WTC11 (cell line): ENCODE data around the gene POP4. TPM values are rescaled to one million over a fixed set of nuclear protein-coding genes. Genes with fewer than 3 reads are reported as not detected.

Source experiments
- ATAC-seq: fragments of 200-7000 bp; cut with Tn5 transposase; 2 replicates; pipeline ENCODE4 v1.10.0; 2021; ENCODE audit warnings: mild to moderate bottlenecking, moderate library complexity
- CTCF ChIA-PET: fragments of 300-600 bp; sonication (Branson Sonifier 250); formaldehyde crosslinking; loops from one replicate; lab custom pipeline; 2021; ENCODE audit warnings: antibody characterized with exemption; lab: Charles Lee
- POLR2A ChIA-PET: fragments of 350-600 bp; sonication (Branson Sonifier 250); formaldehyde crosslinking; loops from one replicate; lab custom pipeline; 2021; ENCODE audit warnings: antibody characterized with exemption; lab: Charles Lee
- DNase-seq: peaks from one replicate; pipeline ENCODE4 v3.0.0; 2021; ENCODE audit warnings: low spot score
- H3K27ac Mint-ChIP-seq: 2 replicates; pipeline ENCODE4 v1.8.0; 2021; ENCODE audit warnings: mixed read lengths
- H3K27me3 Mint-ChIP-seq: 2 replicates; pipeline ENCODE4 v1.8.0; 2021; ENCODE audit warnings: low read depth, mild to moderate bottlenecking, moderate library complexity, mixed read lengths
- H3K36me3 Mint-ChIP-seq: 2 replicates; pipeline ENCODE4 v1.8.0; 2021; ENCODE audit warnings: mixed read lengths
- H3K4me1 Mint-ChIP-seq: 2 replicates; pipeline ENCODE4 v1.8.0; 2022; ENCODE audit warnings: mixed read lengths
- H3K4me3 Mint-ChIP-seq: 2 replicates; pipeline ENCODE4 v1.8.0; 2021; ENCODE audit warnings: mild to moderate bottlenecking, moderate library complexity, mixed read lengths
- H3K9me3 Mint-ChIP-seq: 2 replicates; pipeline ENCODE4 v1.8.0; 2021; ENCODE audit warnings: mixed read lengths
- ATF1 ChIP-seq: sonication (generic); formaldehyde crosslinking; IDR thresholded peaks from 2 replicates; pipeline ENCODE4 v1.8.1; 2023; ENCODE audit warnings: mild to moderate bottlenecking, moderate library complexity, missing genetic modification reagents
- ATF3 ChIP-seq: sonication (generic); formaldehyde crosslinking; conservative IDR thresholded peaks from 2 replicates; pipeline ENCODE4 v1.8.1; 2022; ENCODE audit warnings: mild to moderate bottlenecking, missing genetic modification reagents
- NFE2L1 ChIP-seq: sonication (generic); formaldehyde crosslinking; IDR thresholded peaks from 2 replicates; pipeline ENCODE4 v1.8.1; 2023; ENCODE audit warnings: missing genetic modification reagents
- NFYB ChIP-seq: sonication (generic); formaldehyde crosslinking; conservative IDR thresholded peaks from 2 replicates; pipeline ENCODE4 v1.8.0; 2022; ENCODE audit warnings: low read depth, missing genetic modification reagents
- NR2C2 ChIP-seq: sonication (generic); formaldehyde crosslinking; IDR thresholded peaks from 2 replicates; pipeline ENCODE4 v1.8.0; 2022; ENCODE audit warnings: mild to moderate bottlenecking, missing genetic modification reagents
- PRRX2 ChIP-seq: fragments of 250-450 bp; sonication (Bioruptor Pico); IDR thresholded peaks from 2 replicates; pipeline ENCODE4 v1.8.0; 2021; ENCODE audit warnings: mild to moderate bottlenecking
- RORB ChIP-seq: fragments of 250-450 bp; sonication (Bioruptor Pico); IDR thresholded peaks from 2 replicates; pipeline ENCODE4 v1.9.0; 2021; ENCODE audit warnings: mild to moderate bottlenecking
- SP1 ChIP-seq: sonication (generic); formaldehyde crosslinking; conservative IDR thresholded peaks from 2 replicates; pipeline ENCODE4 v1.8.1; 2022; ENCODE audit warnings: missing genetic modification reagents
- TEAD4 ChIP-seq: sonication (generic); formaldehyde crosslinking; IDR thresholded peaks from 2 replicates; pipeline ENCODE4 v1.8.0; 2022; ENCODE audit warnings: mild to moderate bottlenecking, missing genetic modification reagents
- ZBTB21 ChIP-seq: sonication (generic); formaldehyde crosslinking; IDR thresholded peaks from 2 replicates; pipeline ENCODE4 v1.8.1; 2023; ENCODE audit warnings: mild to moderate bottlenecking, missing genetic modification reagents, borderline replicate concordance
- ZMAT4 ChIP-seq: fragments of 250-450 bp; sonication (Bioruptor Pico); IDR thresholded peaks from 2 replicates; pipeline ENCODE4 v1.9.0; 2021; ENCODE audit warnings: mild to moderate bottlenecking
- ZNF425 ChIP-seq: fragments of 250-450 bp; sonication (Bioruptor Pico); conservative IDR thresholded peaks from 2 replicates; pipeline ENCODE4 v1.9.0; 2021; ENCODE audit warnings: mild to moderate bottlenecking
- ZNF671 ChIP-seq: fragments of 250-450 bp; sonication (Bioruptor Pico); IDR thresholded peaks from 2 replicates; pipeline ENCODE4 v1.8.0; 2021; ENCODE audit warnings: mild to moderate bottlenecking
- total RNA-seq: library from RNA; stranded (reverse); gene quantifications from 3 replicates; pipeline ENCODE4 v1.2.3, GENCODE V29; 2021
- TF ChIP-seq, protein P1 (sequence below): sonication (generic); formaldehyde crosslinking; IDR thresholded peaks from 2 replicates; pipeline ENCODE4 v1.8.1; 2022; ENCODE audit warnings: low read depth, missing genetic modification reagents, borderline replicate concordance
- TF ChIP-seq, protein P2 (sequence below): sonication (generic); formaldehyde crosslinking; IDR thresholded peaks from 2 replicates; pipeline ENCODE4 v1.8.0; 2022; ENCODE audit warnings: mild to moderate bottlenecking, missing genetic modification reagents
- TF ChIP-seq, protein P3 (sequence below): sonication (generic); formaldehyde crosslinking; IDR thresholded peaks from 2 replicates; pipeline ENCODE4 v1.8.0; 2022; ENCODE audit warnings: mild to moderate bottlenecking, missing genetic modification reagents
- TF ChIP-seq, protein P4 (sequence below): sonication (generic); formaldehyde crosslinking; IDR thresholded peaks from 2 replicates; pipeline ENCODE4 v1.8.0; 2023; ENCODE audit warnings: missing genetic modification reagents, mild to moderate bottlenecking, borderline replicate concordance
- TF ChIP-seq, protein P5 (sequence below): sonication (generic); formaldehyde crosslinking; IDR thresholded peaks from 2 replicates; pipeline ENCODE4 v1.8.1; 2023; ENCODE audit warnings: mild to moderate bottlenecking, missing genetic modification reagents
- TF ChIP-seq, protein P6 (sequence below): sonication (generic); formaldehyde crosslinking; IDR thresholded peaks from 2 replicates; pipeline ENCODE4 v1.8.0; 2022; ENCODE audit warnings: mild to moderate bottlenecking, missing genetic modification reagents

POP4 gene
- total RNA-seq, 1 experiment from 2014 or later: 46.7 TPM

- TF ChIP-seq, protein P1, sequence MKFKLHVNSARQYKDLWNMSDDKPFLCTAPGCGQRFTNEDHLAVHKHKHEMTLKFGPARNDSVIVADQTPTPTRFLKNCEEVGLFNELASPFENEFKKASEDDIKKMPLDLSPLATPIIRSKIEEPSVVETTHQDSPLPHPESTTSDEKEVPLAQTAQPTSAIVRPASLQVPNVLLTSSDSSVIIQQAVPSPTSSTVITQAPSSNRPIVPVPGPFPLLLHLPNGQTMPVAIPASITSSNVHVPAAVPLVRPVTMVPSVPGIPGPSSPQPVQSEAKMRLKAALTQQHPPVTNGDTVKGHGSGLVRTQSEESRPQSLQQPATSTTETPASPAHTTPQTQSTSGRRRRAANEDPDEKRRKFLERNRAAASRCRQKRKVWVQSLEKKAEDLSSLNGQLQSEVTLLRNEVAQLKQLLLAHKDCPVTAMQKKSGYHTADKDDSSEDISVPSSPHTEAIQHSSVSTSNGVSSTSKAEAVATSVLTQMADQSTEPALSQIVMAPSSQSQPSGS: no peak
- TF ChIP-seq ZBTB21 (CRISPR knock-in tag): no peak
- no peak for TF ChIP-seq ZNF671
These were observed 58.7 kb downstream of the POP4 start (continued) for GRCh38 chr19:29664753-29665214.

DNA sequence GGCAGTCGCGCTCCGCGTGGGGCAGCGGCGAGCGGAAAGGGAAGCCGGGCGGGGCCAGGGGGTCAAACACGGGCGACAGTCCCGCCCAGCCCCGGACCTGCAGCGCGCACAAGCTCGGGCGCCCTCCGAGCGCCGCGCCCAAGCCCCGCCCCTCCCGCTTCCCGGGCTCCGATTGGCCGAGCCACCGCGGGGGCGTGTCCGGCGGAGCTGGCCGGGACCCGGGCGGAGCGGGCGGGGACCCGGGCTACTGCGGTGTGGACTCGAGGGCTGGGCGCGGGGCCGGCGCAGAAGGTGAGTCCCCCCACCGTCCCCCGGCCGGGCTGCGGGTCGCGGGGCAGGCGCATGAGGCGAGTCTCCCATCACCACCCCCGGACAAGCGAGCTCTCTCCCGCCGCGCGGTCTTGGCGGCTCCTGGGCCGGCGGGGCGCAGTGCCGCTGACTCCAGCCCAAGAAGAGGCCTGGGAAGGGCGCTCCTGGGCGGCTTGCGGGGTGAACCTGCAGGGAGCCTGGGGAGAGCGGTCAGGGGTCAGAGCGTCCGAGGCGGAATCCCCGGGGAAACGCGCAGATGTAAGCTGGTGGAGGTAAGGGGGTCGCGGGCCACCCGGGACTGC, 59.2 kb downstream of the POP4 start, which contains the start of gene PLEKHF1:
PLEKHF1 (plus strand) TSS at position 247 of the 611 bp plus-strand sequence. CDS start 8,379 bp downstream, outside the sequence.
- H3K4me3 Mint-ChIP-seq: peak within 1 kb of the TSS; percentile 77
- ChIA-PET CTCF (interaction anchor here (0.6 to 2.8 kb wide), 11 partner anchors 12 to 1292 kb away, joined by 3 to 34 read pairs (median 4); partner anchors contain the start of gene POP4), POLR2A (interaction anchor here (0.6 to 3.6 kb wide), 3 partner anchors 42 to 59 kb away, joined by 3 to 11 read pairs (median 4); partner anchors contain the start of gene POP4)
- H3K27ac Mint-ChIP-seq: peak within 1 kb of the TSS; percentile 98
- no peaks in the 10 kb centered on the region for H3K9me3 Mint-ChIP-seq
- H3K4me1 Mint-ChIP-seq: peaks cover 37% of the 10 kb centered on the region
- ATAC-seq: peak; percentile 77
- peak; percentile 90 for DNase-seq
- peaks cover 3% of the 10 kb centered on the region for H3K36me3 Mint-ChIP-seq
- no peaks in the 10 kb centered on the region for H3K27me3 Mint-ChIP-seq
- TF ChIP-seq, protein P2, sequence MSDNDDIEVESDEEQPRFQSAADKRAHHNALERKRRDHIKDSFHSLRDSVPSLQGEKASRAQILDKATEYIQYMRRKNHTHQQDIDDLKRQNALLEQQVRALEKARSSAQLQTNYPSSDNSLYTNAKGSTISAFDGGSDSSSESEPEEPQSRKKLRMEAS: 0 out of 2 replicates have a peak, but pooled peaks have one; percentile 37
- TF ChIP-seq NFE2L1 (CRISPR knock-in tag): no peak
- TF ChIP-seq, protein P3, sequence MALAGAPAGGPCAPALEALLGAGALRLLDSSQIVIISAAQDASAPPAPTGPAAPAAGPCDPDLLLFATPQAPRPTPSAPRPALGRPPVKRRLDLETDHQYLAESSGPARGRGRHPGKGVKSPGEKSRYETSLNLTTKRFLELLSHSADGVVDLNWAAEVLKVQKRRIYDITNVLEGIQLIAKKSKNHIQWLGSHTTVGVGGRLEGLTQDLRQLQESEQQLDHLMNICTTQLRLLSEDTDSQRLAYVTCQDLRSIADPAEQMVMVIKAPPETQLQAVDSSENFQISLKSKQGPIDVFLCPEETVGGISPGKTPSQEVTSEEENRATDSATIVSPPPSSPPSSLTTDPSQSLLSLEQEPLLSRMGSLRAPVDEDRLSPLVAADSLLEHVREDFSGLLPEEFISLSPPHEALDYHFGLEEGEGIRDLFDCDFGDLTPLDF (CRISPR knock-in tag): no peak
- TF ChIP-seq ZNF425 (CRISPR knock-in tag): no peak
- TF ChIP-seq RORB (CRISPR knock-in tag): no peak
- TF ChIP-seq NFYB (CRISPR knock-in tag): 0 out of 2 replicates have a peak, but pooled peaks have one; percentile 7
- TF ChIP-seq ATF3 (CRISPR knock-in tag): no peak
- TF ChIP-seq NR2C2: no peak
- TF ChIP-seq ZMAT4 (CRISPR knock-in tag): no peak
- TF ChIP-seq, protein P4, sequence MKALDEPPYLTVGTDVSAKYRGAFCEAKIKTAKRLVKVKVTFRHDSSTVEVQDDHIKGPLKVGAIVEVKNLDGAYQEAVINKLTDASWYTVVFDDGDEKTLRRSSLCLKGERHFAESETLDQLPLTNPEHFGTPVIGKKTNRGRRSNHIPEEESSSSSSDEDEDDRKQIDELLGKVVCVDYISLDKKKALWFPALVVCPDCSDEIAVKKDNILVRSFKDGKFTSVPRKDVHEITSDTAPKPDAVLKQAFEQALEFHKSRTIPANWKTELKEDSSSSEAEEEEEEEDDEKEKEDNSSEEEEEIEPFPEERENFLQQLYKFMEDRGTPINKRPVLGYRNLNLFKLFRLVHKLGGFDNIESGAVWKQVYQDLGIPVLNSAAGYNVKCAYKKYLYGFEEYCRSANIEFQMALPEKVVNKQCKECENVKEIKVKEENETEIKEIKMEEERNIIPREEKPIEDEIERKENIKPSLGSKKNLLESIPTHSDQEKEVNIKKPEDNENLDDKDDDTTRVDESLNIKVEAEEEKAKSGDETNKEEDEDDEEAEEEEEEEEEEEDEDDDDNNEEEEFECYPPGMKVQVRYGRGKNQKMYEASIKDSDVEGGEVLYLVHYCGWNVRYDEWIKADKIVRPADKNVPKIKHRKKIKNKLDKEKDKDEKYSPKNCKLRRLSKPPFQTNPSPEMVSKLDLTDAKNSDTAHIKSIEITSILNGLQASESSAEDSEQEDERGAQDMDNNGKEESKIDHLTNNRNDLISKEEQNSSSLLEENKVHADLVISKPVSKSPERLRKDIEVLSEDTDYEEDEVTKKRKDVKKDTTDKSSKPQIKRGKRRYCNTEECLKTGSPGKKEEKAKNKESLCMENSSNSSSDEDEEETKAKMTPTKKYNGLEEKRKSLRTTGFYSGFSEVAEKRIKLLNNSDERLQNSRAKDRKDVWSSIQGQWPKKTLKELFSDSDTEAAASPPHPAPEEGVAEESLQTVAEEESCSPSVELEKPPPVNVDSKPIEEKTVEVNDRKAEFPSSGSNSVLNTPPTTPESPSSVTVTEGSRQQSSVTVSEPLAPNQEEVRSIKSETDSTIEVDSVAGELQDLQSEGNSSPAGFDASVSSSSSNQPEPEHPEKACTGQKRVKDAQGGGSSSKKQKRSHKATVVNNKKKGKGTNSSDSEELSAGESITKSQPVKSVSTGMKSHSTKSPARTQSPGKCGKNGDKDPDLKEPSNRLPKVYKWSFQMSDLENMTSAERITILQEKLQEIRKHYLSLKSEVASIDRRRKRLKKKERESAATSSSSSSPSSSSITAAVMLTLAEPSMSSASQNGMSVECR: no peak; the same call in 1 of the 2 replicates
- TF ChIP-seq, protein P5, sequence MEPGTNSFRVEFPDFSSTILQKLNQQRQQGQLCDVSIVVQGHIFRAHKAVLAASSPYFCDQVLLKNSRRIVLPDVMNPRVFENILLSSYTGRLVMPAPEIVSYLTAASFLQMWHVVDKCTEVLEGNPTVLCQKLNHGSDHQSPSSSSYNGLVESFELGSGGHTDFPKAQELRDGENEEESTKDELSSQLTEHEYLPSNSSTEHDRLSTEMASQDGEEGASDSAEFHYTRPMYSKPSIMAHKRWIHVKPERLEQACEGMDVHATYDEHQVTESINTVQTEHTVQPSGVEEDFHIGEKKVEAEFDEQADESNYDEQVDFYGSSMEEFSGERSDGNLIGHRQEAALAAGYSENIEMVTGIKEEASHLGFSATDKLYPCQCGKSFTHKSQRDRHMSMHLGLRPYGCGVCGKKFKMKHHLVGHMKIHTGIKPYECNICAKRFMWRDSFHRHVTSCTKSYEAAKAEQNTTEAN (CRISPR knock-in tag): no peak
- no peak for TF ChIP-seq ZNF671
- TF ChIP-seq ATF1 (CRISPR knock-in tag): no peak
- TF ChIP-seq TEAD4 (CRISPR knock-in tag): no peak
- peak; percentile 80; the same call in 1 of the 2 replicates for TF ChIP-seq SP1 (CRISPR knock-in tag)
- TF ChIP-seq, protein P6, sequence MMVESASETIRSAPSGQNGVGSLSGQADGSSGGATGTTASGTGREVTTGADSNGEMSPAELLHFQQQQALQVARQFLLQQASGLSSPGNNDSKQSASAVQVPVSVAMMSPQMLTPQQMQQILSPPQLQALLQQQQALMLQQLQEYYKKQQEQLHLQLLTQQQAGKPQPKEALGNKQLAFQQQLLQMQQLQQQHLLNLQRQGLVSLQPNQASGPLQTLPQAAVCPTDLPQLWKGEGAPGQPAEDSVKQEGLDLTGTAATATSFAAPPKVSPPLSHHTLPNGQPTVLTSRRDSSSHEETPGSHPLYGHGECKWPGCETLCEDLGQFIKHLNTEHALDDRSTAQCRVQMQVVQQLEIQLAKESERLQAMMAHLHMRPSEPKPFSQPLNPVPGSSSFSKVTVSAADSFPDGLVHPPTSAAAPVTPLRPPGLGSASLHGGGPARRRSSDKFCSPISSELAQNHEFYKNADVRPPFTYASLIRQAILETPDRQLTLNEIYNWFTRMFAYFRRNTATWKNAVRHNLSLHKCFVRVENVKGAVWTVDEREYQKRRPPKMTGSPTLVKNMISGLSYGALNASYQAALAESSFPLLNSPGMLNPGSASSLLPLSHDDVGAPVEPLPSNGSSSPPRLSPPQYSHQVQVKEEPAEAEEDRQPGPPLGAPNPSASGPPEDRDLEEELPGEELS: peak; percentile 19; the same call in 1 of the 2 replicates
- TF ChIP-seq PRRX2 (CRISPR knock-in tag): no peak
